ENCODE data around the gene PKD2.
"Not testable (repeated sequence)": the region's sequence is repeated elsewhere in the genome, so short reads cannot be mapped to it uniquely, and the experiment has no call there.

The PKD2 gene

GRCh38 chr4:87989765-87990164 lies 17.7 kb upstream of the PKD2 start:
- DNase-seq, result no peak

- DNase-seq, result no peak
Observed at GRCh38 chr4:87995435-87995834, 12.0 kb upstream of the PKD2 start.

GRCh38 chr4:87999191-87999691 lies 8.2 kb upstream of the PKD2 start:
- not testable (repeated sequence) for DNase-seq

- DNase-seq, result no peak
Observed at GRCh38 chr4:88001871-88002270, 5.6 kb upstream of the PKD2 start.

GRCh38 chr4:88002786-88003185 lies 4.6 kb upstream of the PKD2 start:
- DNase-seq, result peak; percentile 32

- no peak for DNase-seq
Observed at GRCh38 chr4:88003261-88003660, 4.2 kb upstream of the PKD2 start.

GRCh38 chr4:88005076-88005475 lies 2.4 kb upstream of the PKD2 start:
- DNase-seq, result no peak

- DNase-seq, result no peak
Observed at GRCh38 chr4:88005946-88006345, 1.5 kb upstream of the PKD2 start.

- no peak for DNase-seq
Observed at GRCh38 chr4:88006956-88007303, 505 bp upstream of the PKD2 start.

GRCh38 chr4:88008122-88008742 lies 797 bp downstream of the PKD2 start:
- DNase-seq, result no peak

GRCh38 chr4:88008743-88009171 lies 1.3 kb downstream of the PKD2 start:
- no peak for DNase-seq

GRCh38 chr4:88009871-88010270 lies 2.4 kb downstream of the PKD2 start:
- no peak for DNase-seq

GRCh38 chr4:88010966-88011365 lies 3.5 kb downstream of the PKD2 start:
- no peak for DNase-seq

- no peak for DNase-seq
Observed at GRCh38 chr4:88012647-88013046, 5.2 kb downstream of the PKD2 start.

GRCh38 chr4:88014386-88014905 lies 7.0 kb downstream of the PKD2 start:
- DNase-seq, result no peak

GRCh38 chr4:88015659-88016295 lies 8.3 kb downstream of the PKD2 start:
- DNase-seq, result no peak

- no peak for DNase-seq
Observed at GRCh38 chr4:88017516-88018297, 10.3 kb downstream of the PKD2 start.

- no peak for DNase-seq
Observed at GRCh38 chr4:88018466-88018865, 11.0 kb downstream of the PKD2 start.

GRCh38 chr4:88021824-88022223 lies 14.4 kb downstream of the PKD2 start:
- no peak for DNase-seq

GRCh38 chr4:88022289-88022688 lies 14.9 kb downstream of the PKD2 start:
- no peak for DNase-seq

GRCh38 chr4:88025868-88026661 lies 18.6 kb downstream of the PKD2 start:
- not testable (repeated sequence) for DNase-seq

GRCh38 chr4:88027611-88028608 lies 20.5 kb downstream of the PKD2 start:
- no peak for DNase-seq

Measured in DMS153 (cell line).